RWPE2 (cell line): ENCODE data around the gene KCNK16.
A peak's percentile ranks its signal among the peaks of the same experiment; 100 is the strongest.

ENCODE experiments used
- ATAC-seq: fragments of 200-7000 bp; cut with Tn5 transposase; 3 replicates; pipeline ENCODE4 v1.9.1; 2021; ENCODE audit warnings: low read depth
- DNase-seq: peaks from one replicate; pipeline ENCODE4 v3.0.0-alpha.2; 2020; ENCODE audit warnings: low spot score
- H3K27ac ChIP-seq: fragments of 450-650 bp; 2 replicates; pipeline ENCODE4 v1.5.1; 2017; ENCODE audit warnings: mild to moderate bottlenecking; ENCODE audit not compliant: poor library complexity, severe bottlenecking
- H3K27me3 ChIP-seq: fragments of 250-450 bp; sonication (Bioruptor Pico); 2 replicates; pipeline ENCODE4 v1.5.1; 2021; ENCODE audit warnings: mild to moderate bottlenecking, moderate library complexity; ENCODE audit not compliant: insufficient read depth, poor library complexity, severe bottlenecking
- H3K36me3 ChIP-seq: fragments of 250-450 bp; sonication (Bioruptor Pico); 2 replicates; pipeline ENCODE4 v1.5.1; 2020; ENCODE audit warnings: low read depth, mild to moderate bottlenecking, moderate library complexity
- H3K4me1 ChIP-seq: fragments of 250-450 bp; sonication (Bioruptor Pico); 2 replicates; pipeline ENCODE4 v1.5.1; 2021; ENCODE audit warnings: mild to moderate bottlenecking, moderate library complexity; ENCODE audit not compliant: insufficient read depth, poor library complexity, severe bottlenecking
- H3K4me3 ChIP-seq: fragments of 250-450 bp; sonication (Bioruptor Pico); 2 replicates; pipeline ENCODE4 v1.5.1; 2021; ENCODE audit warnings: mild to moderate bottlenecking, moderate library complexity; ENCODE audit not compliant: severe bottlenecking
- H3K9me3 ChIP-seq: fragments of 250-450 bp; sonication (Bioruptor Pico); 2 replicates; pipeline ENCODE4 v1.5.1; 2021; ENCODE audit warnings: mild to moderate bottlenecking, moderate library complexity; ENCODE audit not compliant: severe bottlenecking
- TF ChIP-seq, protein P1 (sequence below): fragments of 450-650 bp; IDR thresholded peaks from one replicate; pipeline ENCODE4 v1.5.1; 2017; ENCODE audit warnings: mild to moderate bottlenecking, moderate library complexity; ENCODE audit not compliant: poor library complexity, severe bottlenecking

KCNK16 gene

GRCh38 chr6:39339096-39339867, 16.8 kb upstream of the KCNK16 start:
- DNase-seq: no peak
- H3K9me3 ChIP-seq: no peaks in the 10 kb centered on the region
- H3K4me3 ChIP-seq: no peak overlapping the region
- peaks cover 12% of the 10 kb centered on the region for H3K4me1 ChIP-seq
- H3K27me3 ChIP-seq: no peaks in the 10 kb centered on the region
- peak; percentile 51 for ATAC-seq
- no peaks in the 10 kb centered on the region for H3K36me3 ChIP-seq
- TF ChIP-seq, protein P1, sequence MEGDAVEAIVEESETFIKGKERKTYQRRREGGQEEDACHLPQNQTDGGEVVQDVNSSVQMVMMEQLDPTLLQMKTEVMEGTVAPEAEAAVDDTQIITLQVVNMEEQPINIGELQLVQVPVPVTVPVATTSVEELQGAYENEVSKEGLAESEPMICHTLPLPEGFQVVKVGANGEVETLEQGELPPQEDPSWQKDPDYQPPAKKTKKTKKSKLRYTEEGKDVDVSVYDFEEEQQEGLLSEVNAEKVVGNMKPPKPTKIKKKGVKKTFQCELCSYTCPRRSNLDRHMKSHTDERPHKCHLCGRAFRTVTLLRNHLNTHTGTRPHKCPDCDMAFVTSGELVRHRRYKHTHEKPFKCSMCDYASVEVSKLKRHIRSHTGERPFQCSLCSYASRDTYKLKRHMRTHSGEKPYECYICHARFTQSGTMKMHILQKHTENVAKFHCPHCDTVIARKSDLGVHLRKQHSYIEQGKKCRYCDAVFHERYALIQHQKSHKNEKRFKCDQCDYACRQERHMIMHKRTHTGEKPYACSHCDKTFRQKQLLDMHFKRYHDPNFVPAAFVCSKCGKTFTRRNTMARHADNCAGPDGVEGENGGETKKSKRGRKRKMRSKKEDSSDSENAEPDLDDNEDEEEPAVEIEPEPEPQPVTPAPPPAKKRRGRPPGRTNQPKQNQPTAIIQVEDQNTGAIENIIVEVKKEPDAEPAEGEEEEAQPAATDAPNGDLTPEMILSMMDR: no peak
- no peak overlapping the region for H3K27ac ChIP-seq

GRCh38 chr6:39338397-39338796, 15.9 kb upstream of the KCNK16 start:
- Histone ChIP-seq H3K27ac (no peak overlapping the region), H3K9me3 (no peaks in the 10 kb centered on the region), H3K36me3 (no peaks in the 10 kb centered on the region), H3K4me1 (peaks cover 12% of the 10 kb centered on the region), H3K4me3 (no peak overlapping the region), H3K27me3 (no peaks in the 10 kb centered on the region)
- TF ChIP-seq, protein P1: no peak
- ATAC-seq (no peak), DNase-seq (no peak)

GRCh38 chr6:39335780-39336545, 13.5 kb upstream of the KCNK16 start:
- no peaks in the 10 kb centered on the region for H3K9me3 ChIP-seq
- H3K27me3 ChIP-seq: no peaks in the 10 kb centered on the region
- TF ChIP-seq, protein P1: no peak
- H3K4me3 ChIP-seq: no peak overlapping the region
- peak overlapping the region; percentile 38 for H3K27ac ChIP-seq
- H3K4me1 ChIP-seq: peaks cover 12% of the 10 kb centered on the region
- DNase-seq (no peak), ATAC-seq (peak; percentile 69)
- no peaks in the 10 kb centered on the region for H3K36me3 ChIP-seq

DNA sequence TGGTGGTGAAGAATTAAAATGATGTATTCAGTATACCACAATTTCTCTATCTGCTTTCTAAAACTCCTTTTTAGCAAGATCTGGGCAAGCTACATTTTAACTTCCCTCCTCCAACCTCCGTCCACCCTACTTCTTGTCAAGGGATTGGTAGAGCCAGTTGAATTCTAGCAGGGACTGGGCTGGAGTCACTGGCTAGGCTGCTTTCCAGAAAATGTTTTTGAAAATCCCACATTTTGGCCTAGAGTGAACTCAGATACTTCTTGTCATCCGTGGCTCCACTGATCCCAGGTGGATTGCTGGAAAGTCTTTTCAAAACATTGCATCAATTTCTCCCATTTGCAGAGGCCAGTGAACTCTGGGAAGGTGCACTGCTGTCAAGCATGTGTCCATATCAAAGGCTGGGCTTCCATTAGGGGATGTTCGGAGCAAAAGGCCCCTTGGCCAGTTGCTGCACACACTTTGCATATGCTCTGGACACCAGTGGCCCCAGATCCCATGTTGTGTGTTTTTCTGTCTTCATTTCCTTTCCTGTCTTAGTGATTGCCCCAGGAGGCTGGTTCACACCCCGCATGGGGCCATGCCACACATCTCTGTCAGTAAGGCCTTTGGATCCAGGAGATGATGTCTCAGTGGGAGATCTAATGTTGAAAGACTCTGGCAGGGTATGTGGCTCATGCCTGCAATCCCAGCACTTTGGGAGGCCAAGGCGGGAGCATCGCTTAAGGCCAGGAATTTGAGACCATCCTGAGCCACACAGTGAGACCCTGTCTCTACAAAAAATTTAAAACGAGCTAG, 11.3 kb upstream of the KCNK16 start:
- ATAC-seq (no peak), DNase-seq (no peak)
- peaks cover 7% of the 10 kb centered on the region for H3K4me1 ChIP-seq
- no peak overlapping the region for H3K4me3 ChIP-seq
- H3K27me3 ChIP-seq: no peaks in the 10 kb centered on the region
- TF ChIP-seq, protein P1: no peak
- no peaks in the 10 kb centered on the region for H3K36me3 ChIP-seq
- no peaks in the 10 kb centered on the region for H3K9me3 ChIP-seq
- H3K27ac ChIP-seq: no peak overlapping the region
